ENCODE data around the gene POLN. TPM values are rescaled to one million over a fixed set of nuclear protein-coding genes. Genes with fewer than 3 reads are reported as not detected.

Gene POLN
- total RNA-seq, 1 donor = 2.9 TPM

- TF ChIP-seq CTCF (IDR thresholded peaks at IDR 0.05; ENCODE audit: extremely low read depth, low read depth, low read length) = no peak
- Histone ChIP-seq H3K36me3 (ENCODE audit: insufficient read depth, low read length) (peaks cover 22% of the 10 kb centered on the region), H3K27ac (ENCODE audit: low read depth, low read length) (no peak overlapping the region), H3K4me1 (ENCODE audit: insufficient read depth, low read length) (peaks cover 34% of the 10 kb centered on the region), H3K79me2 (ENCODE audit: insufficient read depth, low read length) (peaks cover 68% of the 10 kb centered on the region), H4K20me1 (ENCODE audit: insufficient read depth, low read length) (peaks cover 70% of the 10 kb centered on the region), H2AFZ (ENCODE audit: low read length) (no peak overlapping the region), H3K9me3 (ENCODE audit: low read depth, low read length) (no peaks in the 10 kb centered on the region), H3K27me3 (ENCODE audit: insufficient read depth, low read length) (no peaks in the 10 kb centered on the region), H3K4me3 (ENCODE audit: insufficient read depth, low read length) (no peak overlapping the region), H3K4me2 (ENCODE audit: insufficient read depth, low read length) (no peak overlapping the region)
- DNase-seq (ENCODE audit: insufficient read length, low spot score, missing footprints) = peak; percentile 58
Observed at GRCh38 chr4:2258091-2259035, 16.4 kb upstream of the POLN start.

- TF ChIP-seq CTCF (IDR thresholded peaks at IDR 0.05; ENCODE audit: extremely low read depth, low read depth, low read length) = no peak
Observed at GRCh38 chr4:2257361-2258081, 15.6 kb upstream of the POLN start.

GRCh38 chr4:2256781-2257191 is 14.9 kb upstream of the POLN start:
- Histone ChIP-seq H2AFZ (ENCODE audit: low read length) (no peak overlapping the region), H3K4me2 (ENCODE audit: insufficient read depth, low read length) (no peak overlapping the region), H3K27me3 (ENCODE audit: insufficient read depth, low read length) (no peaks in the 10 kb centered on the region), H3K27ac (ENCODE audit: low read depth, low read length) (no peak overlapping the region), H3K4me1 (ENCODE audit: insufficient read depth, low read length) (peaks cover 29% of the 10 kb centered on the region), H3K9me3 (ENCODE audit: low read depth, low read length) (no peaks in the 10 kb centered on the region), H4K20me1 (ENCODE audit: insufficient read depth, low read length) (peaks cover 83% of the 10 kb centered on the region), H3K36me3 (ENCODE audit: insufficient read depth, low read length) (peaks cover 27% of the 10 kb centered on the region), H3K4me3 (ENCODE audit: insufficient read depth, low read length) (no peak overlapping the region), H3K79me2 (ENCODE audit: insufficient read depth, low read length) (peaks cover 75% of the 10 kb centered on the region)
- no peak for TF ChIP-seq CTCF (IDR thresholded peaks at IDR 0.05; ENCODE audit: extremely low read depth, low read depth, low read length)
- peak; percentile 86 for DNase-seq (ENCODE audit: insufficient read length, low spot score, missing footprints)

More at GRCh38 chr4:2257361-2258081, 15.6 kb upstream of the POLN start:
- no peak overlapping the region for H3K4me2 ChIP-seq (ENCODE audit: insufficient read depth, low read length)
- H3K36me3 ChIP-seq (ENCODE audit: insufficient read depth, low read length) = peaks cover 27% of the 10 kb centered on the region
- H4K20me1 ChIP-seq (ENCODE audit: insufficient read depth, low read length) = peaks cover 76% of the 10 kb centered on the region
- H2AFZ ChIP-seq (ENCODE audit: low read length) = no peak overlapping the region
- H3K27me3 ChIP-seq (ENCODE audit: insufficient read depth, low read length) = no peaks in the 10 kb centered on the region
- no peaks in the 10 kb centered on the region for H3K9me3 ChIP-seq (ENCODE audit: low read depth, low read length)
- peaks cover 73% of the 10 kb centered on the region for H3K79me2 ChIP-seq (ENCODE audit: insufficient read depth, low read length)
- DNase-seq (ENCODE audit: insufficient read length, low spot score, missing footprints) = peak; percentile 61
- H3K4me1 ChIP-seq (ENCODE audit: insufficient read depth, low read length) = peaks cover 29% of the 10 kb centered on the region
- H3K4me3 ChIP-seq (ENCODE audit: insufficient read depth, low read length) = no peak overlapping the region
- H3K27ac ChIP-seq (ENCODE audit: low read depth, low read length) = no peak overlapping the region
